WI38 (cell line): ENCODE measurements around the gene C13orf46.

Experiments used
- H3K4me3 ChIP-seq: 2 replicates; pipeline ENCODE4 v1.5.1; 2011; ENCODE audit warnings: low read depth, mild to moderate bottlenecking, control low read depth, low read length
- CTCF ChIP-seq: IDR thresholded peaks from 2 replicates; pipeline ENCODE4 v1.5.1; 2012; ENCODE audit warnings: low read depth, mild to moderate bottlenecking, control low read depth, low read length

Gene C13orf46

GRCh38 chr13:113996912-113997745 is 23.3 kb upstream of the C13orf46 start:
- TF ChIP-seq CTCF, result no peak
- no peak overlapping the region for H3K4me3 ChIP-seq

- TF ChIP-seq CTCF, result no peak
Measured at GRCh38 chr13:113996081-113996911, 22.4 kb upstream of the C13orf46 start.

GRCh38 chr13:113995051-113995601 is 21.2 kb upstream of the C13orf46 start:
- TF ChIP-seq CTCF, result no peak

More at GRCh38 chr13:113996081-113996911, 22.4 kb upstream of the C13orf46 start:
- no peak overlapping the region for H3K4me3 ChIP-seq

GRCh38 chr13:113992276-113993005 is 18.6 kb upstream of the C13orf46 start:
- TF ChIP-seq CTCF, result no peak
- no peak overlapping the region for H3K4me3 ChIP-seq

More at GRCh38 chr13:113995051-113995601, 21.2 kb upstream of the C13orf46 start:
- no peak overlapping the region for H3K4me3 ChIP-seq

- no peak for TF ChIP-seq CTCF
- H3K4me3 ChIP-seq, result no peak overlapping the region
Measured at GRCh38 chr13:113991676-113992179, 17.9 kb upstream of the C13orf46 start.

- TF ChIP-seq CTCF, result no peak
- H3K4me3 ChIP-seq, result no peak overlapping the region
Measured at GRCh38 chr13:113991191-113991669, 17.4 kb upstream of the C13orf46 start.
